LNCaP clone FGC (cell line): Measurements from ENCODE around the gene MRPL16.

ENCODE experiments used
- DNase-seq: peaks from one replicate; pipeline ENCODE4 v3.0.0-alpha.2; 2011; ENCODE audit warnings: low read depth
- H3K4me3 ChIP-seq: 2 replicates; pipeline ENCODE4 v1.5.1; 2011; ENCODE audit warnings: mild to moderate bottlenecking, low read depth, low read length, control low read depth
- TF ChIP-seq, protein P1 (sequence below): IDR thresholded peaks from 2 replicates; pipeline ENCODE4 v1.5.1; 2012; ENCODE audit warnings: mild to moderate bottlenecking; ENCODE audit not compliant: control insufficient read depth, insufficient read depth; ENCODE audit errors: extremely low read depth

Gene MRPL16

DNA sequence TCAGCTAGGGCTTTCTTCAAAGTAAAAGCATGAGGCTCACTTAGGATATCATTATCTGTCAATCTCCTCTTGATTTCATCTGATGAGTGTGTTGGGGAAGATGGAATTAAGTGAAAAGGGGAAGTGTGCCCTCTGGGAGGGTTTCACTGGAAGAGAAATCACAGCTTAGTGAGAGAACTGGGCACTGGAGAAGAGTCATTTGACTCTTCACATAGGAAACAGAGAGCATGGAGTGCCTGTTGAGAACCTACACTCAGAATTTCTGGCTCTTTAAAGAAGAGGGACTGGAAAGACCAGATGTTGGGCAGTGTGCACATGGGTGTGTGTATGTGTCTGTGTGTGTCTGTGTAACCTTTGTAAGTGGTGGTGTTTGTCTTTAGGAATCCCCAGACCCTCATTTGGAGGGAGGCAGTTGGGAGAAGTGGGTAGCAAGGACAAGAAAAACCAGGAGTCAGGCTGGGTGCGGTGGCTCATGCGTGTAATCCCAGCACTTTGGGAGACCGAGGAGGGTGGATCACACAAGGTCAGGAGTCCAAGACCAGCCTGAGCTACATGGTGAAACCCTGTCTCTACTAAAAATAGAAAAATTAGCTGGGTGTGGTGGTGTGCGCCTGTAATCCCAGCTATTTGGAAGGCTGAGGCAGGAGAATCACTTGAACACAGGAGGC, 45.4 kb downstream of the MRPL16 start:
- TF ChIP-seq, protein P1, sequence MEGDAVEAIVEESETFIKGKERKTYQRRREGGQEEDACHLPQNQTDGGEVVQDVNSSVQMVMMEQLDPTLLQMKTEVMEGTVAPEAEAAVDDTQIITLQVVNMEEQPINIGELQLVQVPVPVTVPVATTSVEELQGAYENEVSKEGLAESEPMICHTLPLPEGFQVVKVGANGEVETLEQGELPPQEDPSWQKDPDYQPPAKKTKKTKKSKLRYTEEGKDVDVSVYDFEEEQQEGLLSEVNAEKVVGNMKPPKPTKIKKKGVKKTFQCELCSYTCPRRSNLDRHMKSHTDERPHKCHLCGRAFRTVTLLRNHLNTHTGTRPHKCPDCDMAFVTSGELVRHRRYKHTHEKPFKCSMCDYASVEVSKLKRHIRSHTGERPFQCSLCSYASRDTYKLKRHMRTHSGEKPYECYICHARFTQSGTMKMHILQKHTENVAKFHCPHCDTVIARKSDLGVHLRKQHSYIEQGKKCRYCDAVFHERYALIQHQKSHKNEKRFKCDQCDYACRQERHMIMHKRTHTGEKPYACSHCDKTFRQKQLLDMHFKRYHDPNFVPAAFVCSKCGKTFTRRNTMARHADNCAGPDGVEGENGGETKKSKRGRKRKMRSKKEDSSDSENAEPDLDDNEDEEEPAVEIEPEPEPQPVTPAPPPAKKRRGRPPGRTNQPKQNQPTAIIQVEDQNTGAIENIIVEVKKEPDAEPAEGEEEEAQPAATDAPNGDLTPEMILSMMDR: no peak
- DNase-seq: no peak
- H3K4me3 ChIP-seq: no peak overlapping the region

DNA sequence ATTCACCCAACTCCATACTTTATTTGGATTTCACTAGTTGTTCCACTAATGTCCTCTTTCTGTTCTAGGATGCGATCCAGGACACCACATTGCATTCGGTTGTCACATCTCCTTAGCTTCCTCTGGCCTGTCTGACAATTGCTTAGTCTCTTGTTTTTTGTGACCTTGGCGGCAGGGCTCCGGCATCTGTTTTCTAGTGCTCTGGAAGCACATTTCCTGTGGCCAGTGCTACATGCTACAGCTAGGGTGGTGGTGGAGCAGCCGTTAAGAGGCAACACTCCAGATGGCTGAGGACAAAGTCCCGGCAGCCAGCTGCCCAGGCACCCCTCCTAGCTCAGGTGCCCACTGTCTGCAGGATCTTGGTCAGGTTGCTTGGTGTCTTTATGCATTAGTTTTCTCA, 48.6 kb downstream of the MRPL16 start:
- no peak for DNase-seq
- TF ChIP-seq, protein P1: no peak
- no peak overlapping the region for H3K4me3 ChIP-seq

DNA sequence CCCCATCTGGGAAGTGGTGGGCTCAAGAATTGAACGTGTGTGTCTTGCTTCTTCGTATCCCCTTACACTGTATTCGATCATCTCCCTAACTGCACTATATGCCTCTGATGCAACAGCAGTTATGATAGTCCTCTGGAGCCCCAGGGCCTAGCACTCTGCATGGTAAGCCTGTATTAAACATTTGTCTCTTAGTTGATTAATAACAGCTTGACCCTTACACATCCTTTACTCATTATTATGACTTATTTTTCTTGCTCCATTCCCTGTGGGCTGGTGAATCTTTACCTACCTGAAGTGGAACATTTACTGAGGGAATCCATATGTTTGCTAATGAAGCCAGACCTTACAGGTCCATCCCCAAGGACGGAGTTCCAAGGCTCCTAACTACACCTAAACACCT, 49.8 kb downstream of the MRPL16 start:
- TF ChIP-seq, protein P1: no peak
- no peak overlapping the region for H3K4me3 ChIP-seq
- no peak for DNase-seq

DNA sequence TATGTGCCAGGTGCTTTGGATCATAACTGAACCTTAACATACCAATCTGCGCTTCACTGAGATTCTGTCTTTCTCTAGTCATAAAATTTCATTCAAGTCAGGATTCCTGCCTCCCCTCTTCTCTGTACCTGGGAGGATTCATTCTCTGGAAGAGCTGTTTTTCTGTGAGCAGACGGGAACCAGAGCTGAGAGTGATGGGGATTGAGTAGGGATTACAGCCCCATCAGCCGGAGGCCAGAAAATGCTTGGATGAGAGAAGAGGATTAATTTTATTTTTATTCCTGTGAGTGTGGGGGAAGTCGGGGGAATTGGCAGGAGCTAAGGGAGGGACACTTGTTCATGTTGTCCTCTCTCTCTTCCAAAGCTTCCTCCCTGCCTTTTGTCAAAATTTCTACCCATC, 50.7 kb downstream of the MRPL16 start:
- TF ChIP-seq, protein P1: no peak
- no peak for DNase-seq
- H3K4me3 ChIP-seq: no peak overlapping the region

DNA sequence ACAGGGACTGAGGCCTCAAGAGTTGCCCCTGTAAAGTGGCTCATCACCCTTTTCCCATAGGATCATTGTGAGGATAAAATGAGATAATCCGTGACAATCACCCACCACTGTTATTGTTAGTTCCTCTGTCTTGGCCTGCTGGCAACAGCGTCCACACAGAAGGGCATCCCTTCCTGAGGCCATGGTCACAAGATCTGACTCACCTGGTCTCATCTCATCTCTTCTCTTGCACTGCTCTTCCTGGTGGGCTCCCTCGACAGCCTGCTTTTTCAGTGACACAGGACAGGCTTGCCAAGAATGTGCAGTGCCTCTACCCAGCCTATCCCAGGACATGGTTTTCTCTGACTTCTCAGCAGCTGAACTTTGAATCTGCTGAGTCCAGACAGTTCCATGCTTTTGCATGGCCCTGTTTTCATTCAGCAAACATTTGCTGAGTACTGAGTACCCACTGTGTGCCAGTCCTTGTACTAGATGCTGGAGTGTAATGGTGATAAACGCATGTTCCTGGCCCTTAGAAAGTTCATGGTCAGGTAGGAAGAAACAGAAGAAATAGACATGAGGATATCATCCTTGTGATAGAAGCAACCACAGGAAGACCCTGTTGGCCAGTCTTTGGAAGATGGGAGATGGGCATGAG, 52.1 kb downstream of the MRPL16 start:
- no peak for DNase-seq
- H3K4me3 ChIP-seq: no peak overlapping the region
- TF ChIP-seq, protein P1: no peak

DNA sequence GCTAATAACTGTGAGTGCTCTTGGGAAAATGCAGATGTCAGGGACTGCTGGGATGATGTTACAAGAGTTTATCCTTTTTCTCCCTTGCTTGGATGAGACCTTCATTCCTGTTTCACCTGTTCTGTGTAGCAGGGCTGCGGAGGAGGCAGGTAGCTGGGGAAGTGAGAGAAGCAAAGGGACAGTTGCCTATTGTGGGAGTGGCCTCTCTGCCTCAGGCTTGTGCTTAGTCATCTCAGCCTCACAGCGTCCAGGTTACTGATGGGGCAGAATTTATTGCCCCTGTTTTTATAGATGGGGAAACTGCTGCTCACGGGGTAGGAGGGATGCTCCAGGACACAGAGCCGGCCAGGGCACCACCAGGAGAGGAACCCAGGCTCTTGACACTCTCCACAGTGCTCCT, 53.7 kb downstream of the MRPL16 start:
- DNase-seq: peak; percentile 87
- peak overlapping the region; percentile 80 for H3K4me3 ChIP-seq
- TF ChIP-seq, protein P1: no peak

DNA sequence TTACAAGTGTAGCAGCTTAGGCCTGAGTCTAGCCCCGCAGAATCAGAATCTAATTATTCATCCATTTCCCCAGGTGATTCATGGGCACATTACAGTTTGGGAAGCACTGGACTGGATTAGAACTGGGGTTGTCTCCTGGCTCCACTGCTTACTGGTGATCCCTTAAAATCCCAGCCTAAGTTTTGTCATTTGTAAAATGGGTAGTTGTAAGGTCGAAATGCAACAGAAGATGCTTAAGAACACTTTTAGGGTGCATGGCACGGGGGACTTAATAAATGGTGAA, 54.1 kb downstream of the MRPL16 start:
- TF ChIP-seq, protein P1: no peak
- no peak for DNase-seq
- peak overlapping the region; percentile 80 for H3K4me3 ChIP-seq
